Measurements from ENCODE around the gene TMEM209.
"Not testable (repeated sequence)": the region's sequence is repeated elsewhere in the genome, so short reads cannot be mapped to it uniquely, and the experiment has no call there.

DNA sequence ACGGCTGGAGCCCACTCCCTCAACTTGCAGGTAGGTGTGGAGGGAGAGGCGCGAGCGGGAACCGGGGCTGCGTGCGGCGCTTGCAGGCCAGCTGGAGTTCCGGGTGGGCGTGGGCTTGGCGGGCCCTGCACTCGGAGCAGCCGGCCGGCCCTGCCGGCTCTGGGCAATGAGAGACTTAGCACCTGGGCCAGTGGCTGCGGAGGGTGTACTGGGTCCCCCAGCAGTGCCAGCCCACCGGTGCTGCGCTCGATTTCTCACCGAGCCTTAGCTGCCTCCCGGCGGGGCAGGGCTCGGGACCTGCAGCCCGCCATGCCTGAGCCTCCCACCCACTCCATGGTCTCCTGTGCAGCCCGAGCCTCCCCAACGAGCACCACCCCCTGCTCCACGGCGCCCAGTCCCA lies 24.8 kb upstream of the TMEM209 start:
- not testable (repeated sequence) for TF ChIP-seq EZH2 (IDR thresholded peaks at IDR 0.05; ENCODE audit: insufficient read depth, poor library complexity, severe bottlenecking); EZH2phosphoT487 (IDR thresholded peaks at IDR 0.05; ENCODE audit: insufficient read depth, low read depth)
